K562 (cell line): ENCODE data around the gene SLC23A2. TPM values are rescaled to one million over a fixed set of nuclear protein-coding genes. Genes with fewer than 3 reads are reported as not detected.

Source experiments
- ATAC-seq: fragments of 200-7000 bp; cut with Tn5 transposase; 3 replicates; pipeline ENCODE4 v1.9.1; 2020; ENCODE audit warnings: moderate library complexity
- BruUV-seq: library from RNA; stranded (reverse); fragments of 400-500 nt; replicated peaks from 2 replicates; lab custom pipeline; 2021; lab: Mats Ljungman, UMichigan
- CTCF ChIA-PET: fragments of 300-600 bp; formaldehyde crosslinking; extraction: SDS; loops from one replicate; lab custom pipeline; 2021; ENCODE audit warnings: low intra/inter-chr PET ratio; lab: Yijun Ruan, JAX
- POLR2A ChIA-PET: fragments of 300-600, 350-650 bp; sonication (Branson Sonifier 250); formaldehyde crosslinking; extraction: SDS; loops from one replicate; lab custom pipeline; 2021; ENCODE audit warnings: antibody characterized with exemption, inconsistent platforms; lab: Yijun Ruan, JAX
- DNase-seq, 4 experiments: peaks; one replicate each; pipeline versions ENCODE4 v3.0.0 to v3.0.0-alpha.2; 2011 to 2018; ENCODE audit warnings: low spot score in 3 of 4, mixed read lengths in 3 of 4; ENCODE audit errors: extremely low read depth in 1 of 4
- FAIRE-seq: peaks from 2 replicates; lab custom pipeline; 2011; peaks lifted over from hg19 to GRCh38; lab: Jason Lieb, UNC
- H2AFZ ChIP-seq: 2 replicates; pipeline ENCODE4 v1.6.0; 2011; ENCODE audit warnings: low read depth, low read length, control low read depth, inconsistent platforms
- H3K27ac ChIP-seq: fragments of 200-600 bp; 3 replicates; pipeline ENCODE4 v1.8.0; 2011; ENCODE audit warnings: low read depth, mild to moderate bottlenecking, control low read depth, inconsistent platforms, low read length, moderate library complexity, mixed read lengths; ENCODE audit errors: extremely low read depth
- H3K27me3 ChIP-seq, 2 experiments: fragments of 300-600 bp in 1 of 2; 2 replicates in 1 of 2; 3 replicates in 1 of 2; pipeline versions ENCODE4 v1.6.0 to v1.8.0; 2011; ENCODE audit warnings: inconsistent platforms in 2 of 2, low read length in 2 of 2, mild to moderate bottlenecking in 1 of 2, mixed read lengths in 1 of 2, moderate library complexity in 1 of 2; ENCODE audit not compliant: control insufficient read depth in 2 of 2, insufficient read depth in 2 of 2
- H3K36me3 ChIP-seq: fragments of 300-600 bp; 3 replicates; pipeline ENCODE4 v1.8.0; 2011; ENCODE audit warnings: mild to moderate bottlenecking, low read length, inconsistent platforms; ENCODE audit not compliant: control insufficient read depth, insufficient read depth
- H3K4me1 ChIP-seq, 2 experiments: fragments of 200-600 bp in 1 of 2; replicated peaks in 1 of 2; 2 replicates in 1 of 2; 3 replicates in 1 of 2; pipeline versions ENCODE4 v1.5.1 to v1.8.0; 2011; ENCODE audit warnings: inconsistent platforms in 2 of 2, low read length in 2 of 2, mild to moderate bottlenecking in 1 of 2, mixed read lengths in 1 of 2, moderate library complexity in 1 of 2; ENCODE audit not compliant: control insufficient read depth in 2 of 2, insufficient read depth in 2 of 2
- H3K4me2 ChIP-seq: 2 replicates; pipeline ENCODE4 v1.6.1; 2011; ENCODE audit warnings: low read length, control low read depth, inconsistent platforms, mixed read lengths; ENCODE audit not compliant: insufficient read depth
- H3K4me3 ChIP-seq: fragments of 200-600 bp; sonication (generic), shearing (Covaris generic); 2 replicates; pipeline ENCODE4 v1.5.1; 2016; ENCODE audit warnings: control low read depth, inconsistent platforms
- H3K79me2 ChIP-seq: fragments of 200-600 bp; 3 replicates; pipeline ENCODE4 v1.8.0; 2011; ENCODE audit warnings: low read length, inconsistent platforms; ENCODE audit not compliant: control insufficient read depth, insufficient read depth
- H3K9ac ChIP-seq, 2 experiments: 2 replicates each; pipeline versions ENCODE4 v1.6.0 to v1.6.1; 2011; ENCODE audit warnings: low read depth in 2 of 2, low read length in 2 of 2, control low read depth in 1 of 2, inconsistent platforms in 1 of 2, mild to moderate bottlenecking in 1 of 2, mixed read lengths in 1 of 2; ENCODE audit not compliant: insufficient read depth in 1 of 2
- H3K9me1 ChIP-seq: one replicate; pipeline ENCODE4 v1.6.0; 2011; ENCODE audit warnings: inconsistent platforms, mild to moderate bottlenecking, low read length, moderate library complexity; ENCODE audit not compliant: control insufficient read depth, insufficient read depth
- H3K9me3 ChIP-seq: replicated peaks from 2 replicates; pipeline ENCODE4 v1.5.1; 2011; ENCODE audit warnings: low read depth, low read length, inconsistent platforms; ENCODE audit not compliant: control insufficient read depth, insufficient read depth
- H4K20me1 ChIP-seq: replicated peaks from 2 replicates; pipeline ENCODE4 v1.6.1; 2011; ENCODE audit warnings: low read length, inconsistent platforms, mixed read lengths; ENCODE audit not compliant: control insufficient read depth, insufficient read depth
- CCAR2 ChIP-seq: fragments of 200-400 bp; formaldehyde crosslinking; IDR thresholded peaks from 2 replicates; pipeline ENCODE4 v1.6.1; 2017; ENCODE audit warnings: mild to moderate bottlenecking, low read depth, low read length
- CHAMP1 ChIP-seq: fragments of 450-650 bp; IDR thresholded peaks from 2 replicates; pipeline ENCODE4 v1.6.1; 2016; ENCODE audit warnings: mild to moderate bottlenecking
- HDAC8 ChIP-seq: fragments of 450-650 bp; IDR thresholded peaks from 2 replicates; pipeline ENCODE4 v1.6.1; 2016; ENCODE audit warnings: mild to moderate bottlenecking, missing genetic modification characterization, moderate library complexity, missing compliant biosample characterization
- HMBOX1 ChIP-seq: sonication (generic); IDR thresholded peaks from 2 replicates; pipeline ENCODE4 v1.6.1; 2016
- HNRNPH1 ChIP-seq: fragments of 200-400 bp; formaldehyde crosslinking; optimal IDR thresholded peaks from 2 replicates; pipeline ENCODE3; 2017; ENCODE audit warnings: low read depth, mild to moderate bottlenecking, low read length, moderate library complexity
- POLR3G ChIP-seq: IDR thresholded peaks from 2 replicates; pipeline ENCODE4 v1.6.1; 2011; ENCODE audit not compliant: insufficient read length, insufficient replicate concordance; ENCODE audit errors: extremely low read depth
- U2AF1 ChIP-seq: fragments of 200-400 bp; formaldehyde crosslinking; optimal IDR thresholded peaks from 2 replicates; pipeline ENCODE3; 2017; ENCODE audit warnings: mild to moderate bottlenecking, low read depth, low read length, moderate library complexity
- ZKSCAN1 ChIP-seq: fragments of 150-350 bp; IDR thresholded peaks from 2 replicates; pipeline ENCODE4 v1.6.1; 2016; ENCODE audit warnings: low read depth, low read length
- ZNF318 ChIP-seq, 2 experiments: fragments of 450-650 bp; IDR thresholded peaks; 2 replicates each; pipeline ENCODE4 v1.6.1; 2016; ENCODE audit warnings: mild to moderate bottlenecking in 2 of 2, borderline replicate concordance in 1 of 2, low read depth in 1 of 2, moderate library complexity in 1 of 2
- WGBS: fragments of 100-300 bp; shearing (Covaris generic); methylation state at CpG from one replicate; pipeline ENCODE4 v1.1.6; 2016; ENCODE audit warnings: low coverage, mixed read lengths; ENCODE audit not compliant: insufficient coverage; ENCODE audit errors: missing lambda C conversion rate; 5-methylcytosine and 5-hydroxymethylcytosine counted together
- in situ Hi-C: fragments of 300-500 bp; cut with MboI; formaldehyde crosslinking; loops from 4 replicates; pipeline ENCODE4 v1.15.0; 2018; ENCODE audit warnings: inconsistent platforms, mixed read lengths
- intact Hi-C: fragments of 100-400 bp; cut with micrococcal nuclease; formaldehyde crosslinking; loops from 2 replicates; pipeline ENCODE4 v1.14.2; 2022
- polyA plus RNA-seq, 8 experiments: library from polyadenylated mRNA; depleted of rRNA in 4 of 8; stranded (reverse) in 5 of 8; unstranded in 3 of 8; fragments of >200 nt; fragmentation: Nextera tagmentation in 2 of 8; fragmentation: Illumina TruSeq in 1 of 8; extraction: Ambion mirVana in 2 of 8; extraction: Trizol in 1 of 8; gene quantifications; 2 replicates each; pipeline versions ENCODE4 v1.2.1 to v1.2.3, GENCODE V29; 2011 to 2014; ENCODE audit warnings: inconsistent platforms in 1 of 8, missing spikeins in 1 of 8
- total RNA-seq, 7 experiments: library from RNA; depleted of rRNA in 6 of 7; stranded (reverse); fragments of >200 nt in 6 of 7; fragmentation: Illumina TruSeq in 2 of 7; extraction: Trizol in 2 of 7; gene quantifications; 2 replicates each; pipeline versions ENCODE4 v1.2.1 to v1.2.3, GENCODE V29; 2011 to 2021; ENCODE audit warnings: low replicate concordance in 1 of 7

Gene SLC23A2
- total and polyA plus RNA-seq, 9 of the 15 experiments (the other 6 are each of a cell fraction or from before 2014, with no cell fraction given), result 0.39 to 6.7 (median 3.2) TPM

- Histone ChIP-seq H3K4me3 (no peak overlapping the region), H3K36me3 (no peaks in the 10 kb centered on the region), H3K27ac (no peak overlapping the region), H3K79me2 (no peaks in the 10 kb centered on the region), H2AFZ (no peak overlapping the region), H3K9me1 (no peaks in the 10 kb centered on the region), H3K27me3 (peaks cover 5 to 24% of the 10 kb centered on the region in 2 experiments), H4K20me1 (no peaks in the 10 kb centered on the region), H3K4me1 (no peaks in the 10 kb centered on the region), H3K9ac (no peak overlapping the region), H3K9me3 (no peaks in the 10 kb centered on the region), H3K4me2 (no peak overlapping the region)
- BruUV-seq, result no TSS peak
- 2% methylated on average over 15 of the region's 18 CpGs for WGBS
- DNase-seq, result no peak
- intact Hi-C loops, result no loop called here
- ChIA-PET POLR2A (no interaction called here), CTCF (no interaction called here)
- in situ Hi-C loops, result no loop called here
- FAIRE-seq, result no peak
- no peak for ATAC-seq
- TF ChIP-seq HNRNPH1 (no peak), POLR3G (no peak), CHAMP1 (no peak), ZKSCAN1 (no peak), HDAC8 (tag) (no peak), U2AF1 (no peak), ZNF318 (IDR thresholded peaks at IDR 0.05; ENCODE audit: borderline replicate concordance in 1 of 2, low read depth in 1 of 2) (no peak), HMBOX1 (no peak), CCAR2 (no peak)
Measured at GRCh38 chr20:4805663-4806449, 195.5 kb downstream of the SLC23A2 start.
